Measurements from ENCODE around the gene CRISPLD2.
"Not testable (repeated sequence)": the region's sequence is repeated elsewhere in the genome, so short reads cannot be mapped to it uniquely, and the experiment has no call there.

The CRISPLD2 gene

DNA sequence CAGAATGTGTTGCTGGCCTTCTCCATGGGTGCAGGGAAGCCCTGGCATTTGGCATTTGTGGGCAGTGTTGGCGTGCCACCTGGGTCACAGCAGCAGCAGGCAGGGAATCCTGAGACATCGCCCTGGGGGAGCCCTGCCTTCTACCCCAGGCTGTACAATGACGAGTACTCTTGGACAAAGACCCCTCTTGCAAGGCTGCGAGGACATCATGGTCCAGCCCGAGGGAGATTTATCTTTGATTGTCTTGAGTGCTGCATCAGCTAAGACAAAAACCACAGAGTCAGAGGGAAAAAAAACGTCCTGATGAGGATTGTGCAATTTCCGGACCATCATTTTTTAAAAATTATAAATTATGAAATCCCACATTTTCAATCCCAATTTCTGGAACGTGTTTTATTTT, 3.7 kb downstream of the CRISPLD2 start:
- DNase-seq, result no peak

DNA sequence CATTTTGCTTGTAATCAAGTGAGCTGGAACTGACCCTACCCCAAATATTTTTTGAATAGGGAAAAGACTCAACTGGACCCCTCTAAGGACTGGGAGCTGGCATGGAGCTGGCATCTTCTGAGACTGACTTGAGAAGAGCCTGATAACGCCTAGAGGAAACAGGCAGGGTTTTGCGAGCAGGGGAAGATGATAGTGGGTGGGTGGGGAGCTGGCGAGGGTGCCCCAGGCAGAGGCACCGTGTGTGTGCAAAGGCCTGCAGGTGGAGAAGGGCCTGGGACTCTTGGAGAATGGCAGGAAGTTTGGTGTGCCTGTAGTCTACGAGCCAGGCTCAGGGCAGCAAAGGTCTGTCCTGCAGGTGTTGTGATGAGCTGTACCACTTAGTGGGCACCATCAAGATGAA, 4.1 kb downstream of the CRISPLD2 start:
- no peak for DNase-seq

DNA sequence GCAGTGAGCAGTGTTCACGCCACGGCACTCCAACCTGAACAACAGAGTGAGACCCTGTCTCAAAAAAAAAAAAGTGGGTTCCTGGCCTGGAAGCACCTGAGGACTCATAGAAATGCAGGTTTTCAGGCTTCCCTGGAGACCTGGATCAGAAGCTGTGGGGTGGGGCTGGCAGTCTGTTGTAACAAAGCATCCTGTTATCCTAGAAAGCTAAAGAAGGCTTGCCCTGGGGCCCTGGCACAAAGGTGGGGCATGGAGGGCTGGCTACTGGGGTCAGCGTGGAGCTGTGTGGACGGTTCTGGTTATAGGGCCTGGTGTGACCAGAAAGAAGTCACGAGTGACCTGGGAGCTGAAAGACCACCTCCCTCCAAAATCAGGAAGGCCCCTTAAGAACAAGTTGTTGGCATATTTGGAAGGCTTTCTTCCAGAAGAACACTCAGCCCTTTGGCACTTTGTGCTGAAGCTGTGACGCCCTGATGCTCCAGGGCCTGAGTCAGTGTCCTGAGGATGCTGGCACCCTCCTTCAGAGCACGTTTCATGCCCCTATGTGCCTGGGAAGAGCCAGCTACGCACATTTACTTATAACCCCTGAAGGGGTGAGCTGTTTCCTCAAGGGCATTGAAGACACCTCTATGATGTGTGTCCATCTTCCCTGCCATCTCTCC, 6.2 kb downstream of the CRISPLD2 start:
- DNase-seq, result no peak

DNA sequence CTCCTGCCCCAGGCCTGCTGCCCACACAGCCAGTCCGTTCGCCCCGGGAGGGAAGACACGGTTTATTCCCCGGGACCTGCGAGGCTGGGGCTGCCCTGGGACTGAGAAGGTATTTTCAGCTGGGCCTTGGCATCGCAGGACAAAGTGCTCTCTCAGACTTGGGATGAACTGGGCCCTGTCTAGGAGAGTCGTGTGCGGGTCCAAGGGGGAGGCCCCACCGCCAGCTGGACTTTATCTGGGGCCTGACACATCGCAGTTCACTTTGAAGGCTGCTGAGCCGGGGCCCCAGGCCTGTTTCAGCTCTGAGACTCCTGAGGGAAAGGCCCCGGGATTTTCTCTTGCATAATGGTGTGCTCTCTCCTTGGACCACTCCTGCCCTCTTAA, 6.8 kb downstream of the CRISPLD2 start:
- no peak for DNase-seq

DNA sequence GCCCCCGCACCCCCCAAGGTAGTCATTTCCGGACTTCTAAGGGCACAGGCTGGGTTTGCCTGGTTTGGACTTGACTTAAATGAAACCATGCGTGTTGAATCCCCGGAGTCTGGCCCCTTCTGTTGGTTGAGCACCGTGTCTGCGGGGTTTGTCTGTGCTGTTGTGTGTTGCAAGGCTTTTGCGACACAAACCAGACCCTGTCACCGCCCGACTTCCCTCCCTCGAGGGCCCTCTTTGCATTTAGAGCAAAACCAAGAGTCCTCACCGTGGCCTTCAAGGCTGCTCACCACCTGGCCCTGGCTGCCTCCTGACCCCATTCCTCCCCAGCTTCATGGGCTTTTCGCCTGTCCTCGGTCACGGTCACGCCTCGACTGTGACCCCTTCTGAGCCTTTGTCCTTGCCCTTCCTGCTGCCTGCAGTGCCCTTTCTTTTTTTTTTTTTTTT, 7.4 kb downstream of the CRISPLD2 start:
- DNase-seq, result no peak

DNA sequence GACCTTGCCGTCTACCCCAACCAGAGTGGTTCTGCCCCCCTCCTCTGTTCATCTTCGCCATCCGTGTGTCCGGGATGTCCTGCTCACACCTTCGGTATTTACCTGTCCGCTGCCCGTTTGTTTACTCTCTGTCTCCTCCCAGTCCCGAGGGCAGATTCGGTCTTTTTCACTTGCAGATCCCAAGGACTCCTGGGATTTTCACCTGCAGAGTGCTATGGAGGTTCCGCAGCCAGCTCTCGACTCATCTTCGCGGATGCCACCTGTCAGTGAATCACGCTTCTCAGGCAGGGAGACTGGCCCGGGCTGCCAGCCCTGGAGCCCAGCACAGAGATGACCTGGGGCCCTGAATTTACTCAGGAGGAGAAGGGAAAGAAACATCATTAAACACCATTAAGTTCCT, 8.1 kb downstream of the CRISPLD2 start:
- no peak for DNase-seq

DNA sequence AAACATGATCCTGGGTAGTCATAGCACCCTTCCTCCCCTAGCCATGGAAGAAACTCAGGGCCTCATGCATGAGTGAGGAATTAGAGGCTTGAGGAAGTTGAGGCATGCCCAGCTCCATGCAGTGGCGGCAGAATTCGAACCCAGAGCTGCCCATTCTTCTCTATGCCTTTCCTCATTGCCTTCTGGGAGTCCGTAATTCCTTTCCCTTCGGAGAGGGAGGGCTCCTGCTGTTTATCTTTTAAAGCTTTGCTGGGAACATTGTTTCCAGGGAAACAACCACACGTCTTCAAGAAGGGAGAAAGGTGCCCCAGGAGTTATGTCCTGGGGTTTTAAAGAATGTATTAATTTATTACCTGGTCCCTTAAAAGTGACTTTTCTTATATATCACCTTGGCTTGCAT, 8.5 kb downstream of the CRISPLD2 start:
- DNase-seq, result no peak

DNA sequence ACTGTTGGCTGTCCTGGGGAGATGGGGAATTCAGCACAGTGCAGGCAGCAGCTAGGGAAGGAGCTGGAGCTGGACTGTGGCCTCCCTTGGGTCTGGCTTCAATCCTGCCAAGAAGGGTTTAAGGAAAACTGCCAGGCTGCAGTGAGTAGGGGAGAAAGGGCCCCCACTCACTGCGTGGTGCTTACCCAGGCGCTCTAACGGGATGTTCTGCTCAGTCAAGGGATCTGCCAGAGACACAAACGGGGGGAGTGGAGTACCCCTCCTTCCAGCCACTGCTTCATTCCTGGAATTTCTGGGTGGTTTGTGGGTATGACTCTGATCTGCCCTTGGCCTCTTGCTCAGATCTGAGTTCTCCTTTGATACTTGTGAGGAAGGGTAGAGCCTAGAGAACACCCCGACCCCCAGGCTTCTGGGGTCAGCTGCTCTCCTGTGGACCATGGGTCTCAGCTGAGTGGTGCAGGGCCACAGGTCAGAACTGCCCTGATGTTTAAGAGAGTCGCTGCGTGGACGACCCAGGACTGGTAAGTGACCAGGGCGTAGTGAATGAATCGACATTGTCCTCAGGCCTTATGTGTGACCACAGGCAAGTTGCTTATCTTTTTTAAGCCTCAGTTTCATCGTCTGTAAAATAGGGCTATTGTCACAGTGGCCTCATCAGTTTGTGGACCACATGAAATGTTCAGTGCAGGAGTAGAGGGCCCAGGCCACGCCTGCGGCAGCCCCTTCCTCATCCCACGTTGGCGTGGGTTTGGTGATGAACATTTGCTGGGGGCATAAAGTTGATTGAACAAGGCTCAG, 9.6 kb downstream of the CRISPLD2 start:
- DNase-seq, result no peak

DNA sequence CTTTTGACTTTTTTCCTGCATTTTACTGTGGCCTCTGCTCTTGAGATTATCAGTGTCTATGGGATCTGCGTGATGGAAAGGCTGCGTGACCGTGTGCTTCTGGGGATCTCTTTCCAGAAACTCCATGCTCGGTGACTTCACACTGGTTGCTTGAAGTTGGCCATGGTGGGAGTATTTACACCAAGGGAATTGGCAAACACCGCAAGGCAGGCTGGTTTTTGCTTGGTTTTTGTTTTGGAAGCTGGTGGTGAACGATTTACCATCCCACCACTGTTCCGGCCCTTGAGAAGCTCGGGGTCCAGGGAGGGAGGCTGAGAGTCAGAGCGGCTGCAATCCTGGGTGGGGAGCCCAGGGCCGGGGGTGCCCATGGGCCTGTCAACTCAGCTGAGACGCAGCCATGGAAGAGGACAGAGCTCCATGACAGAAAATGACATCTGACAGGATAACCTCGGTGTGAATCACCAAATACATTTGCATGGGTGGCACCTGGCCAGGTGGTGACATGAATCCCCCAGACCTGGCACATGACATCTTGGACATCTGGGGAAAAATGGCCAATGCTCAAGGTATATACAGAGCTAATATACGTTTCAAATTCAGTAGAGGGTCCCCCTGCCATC, 11.1 kb downstream of the CRISPLD2 start:
- DNase-seq, result no peak

DNA sequence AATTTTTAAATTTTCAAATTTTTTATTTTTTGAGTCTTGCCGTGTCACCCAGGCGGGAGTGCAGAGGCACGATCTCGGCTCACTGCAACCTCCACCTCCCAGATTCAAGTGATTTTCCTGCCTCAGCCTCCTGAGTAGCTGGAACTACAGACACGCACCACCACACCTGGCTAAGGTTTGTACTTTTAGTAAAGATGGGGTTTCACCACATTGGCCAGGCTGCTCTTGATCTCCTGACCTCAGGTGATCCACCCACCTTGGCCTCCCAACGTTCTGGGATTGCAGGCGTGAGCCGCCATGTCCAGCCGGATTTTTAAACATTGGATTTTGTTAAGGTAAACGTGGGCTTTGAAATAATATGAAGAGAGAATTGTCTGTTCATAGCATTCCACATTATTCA, 11.9 kb downstream of the CRISPLD2 start:
- DNase-seq, result not testable (repeated sequence)

DNA sequence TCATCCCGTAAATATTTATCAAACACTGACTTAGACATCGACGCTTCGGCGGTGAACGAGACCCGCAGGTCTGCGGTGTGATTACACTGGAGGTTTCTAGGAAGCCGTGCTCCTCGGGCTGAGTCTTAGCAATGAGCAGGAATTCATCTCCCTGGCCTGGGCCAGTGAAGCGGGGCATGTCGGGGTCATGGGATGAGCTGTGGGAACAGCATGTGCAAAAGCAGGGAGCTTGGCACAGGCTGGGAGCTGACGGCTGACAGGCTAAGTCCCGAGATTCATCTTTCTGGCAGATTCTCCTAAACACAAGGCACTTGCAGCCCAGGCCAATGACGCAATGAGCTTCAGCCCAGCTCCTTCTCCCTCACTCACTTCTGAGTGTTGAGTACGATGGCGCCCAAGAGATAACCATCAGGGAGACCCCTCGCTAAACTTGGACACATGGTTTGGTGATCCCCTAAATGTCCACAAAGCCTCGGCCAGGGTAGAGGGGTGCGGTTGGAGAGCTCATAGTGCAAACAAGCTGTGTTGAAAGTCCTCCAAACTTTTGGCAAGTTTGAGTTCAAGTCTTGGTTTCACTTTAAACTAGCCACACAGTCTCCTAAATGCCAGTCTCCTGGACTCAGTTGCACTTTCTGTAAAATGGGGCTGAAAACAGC, 12.8 kb downstream of the CRISPLD2 start:
- no peak for DNase-seq

DNA sequence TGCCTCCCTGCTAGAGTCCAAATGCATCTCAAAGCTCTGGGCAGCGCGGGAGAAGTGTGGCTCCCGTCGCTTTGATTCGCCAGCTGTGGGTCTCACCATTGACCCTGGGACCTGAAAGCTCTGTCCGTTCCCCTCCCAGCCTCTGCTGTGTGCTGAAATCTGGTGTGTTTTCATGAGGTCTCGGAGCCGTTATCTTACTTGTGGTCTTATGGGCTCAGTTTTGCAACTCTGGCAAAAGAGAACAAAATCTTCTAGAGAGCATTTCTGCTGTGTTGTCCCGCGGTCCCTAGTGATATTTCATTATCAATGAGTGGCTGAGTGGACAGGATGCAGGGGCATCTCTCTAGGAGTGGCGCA, 13.3 kb downstream of the CRISPLD2 start:
- DNase-seq, result no peak

DNA sequence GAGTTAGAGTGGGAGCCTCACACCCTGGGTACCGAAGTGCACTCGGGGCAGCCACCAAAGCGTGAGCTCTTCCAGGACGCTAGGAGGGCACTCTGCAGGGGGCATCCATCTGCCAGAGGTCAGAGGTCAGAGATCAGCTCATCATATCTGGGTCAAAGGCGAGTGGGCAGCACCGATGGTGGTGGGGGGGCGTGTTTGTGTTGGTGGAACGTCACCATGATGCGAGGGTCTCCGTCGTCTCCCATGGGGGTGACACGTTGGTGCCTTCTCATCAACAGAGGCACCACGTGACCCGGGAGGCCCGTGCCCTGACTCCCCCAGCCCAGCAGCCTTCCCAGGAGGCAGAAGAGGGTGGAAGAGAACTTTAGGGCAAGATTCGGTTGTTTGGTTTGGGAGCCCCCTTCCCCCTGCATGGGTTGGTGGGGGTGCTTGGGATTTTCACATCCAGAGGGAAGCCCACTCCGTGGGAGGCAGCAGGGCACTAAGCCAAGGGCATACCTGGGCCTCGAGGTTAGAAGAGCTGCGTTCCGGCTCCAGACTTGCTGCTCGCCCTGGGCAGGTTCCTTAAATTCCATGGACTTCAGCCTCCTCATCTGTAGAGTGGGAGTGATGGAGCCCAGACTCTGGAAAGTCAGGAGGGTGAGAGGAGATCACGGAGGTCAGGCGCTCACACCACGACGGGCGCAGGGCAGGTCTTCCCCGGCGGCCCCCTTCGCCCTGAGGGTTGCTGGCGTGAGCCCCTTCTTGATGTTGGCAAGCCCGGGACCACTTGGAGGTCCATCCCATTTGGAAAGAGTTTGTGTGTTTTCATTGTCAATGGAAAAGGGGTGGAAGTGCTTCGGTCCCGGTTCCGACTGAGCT, 14.0 kb downstream of the CRISPLD2 start:
- no peak for DNase-seq

DNA sequence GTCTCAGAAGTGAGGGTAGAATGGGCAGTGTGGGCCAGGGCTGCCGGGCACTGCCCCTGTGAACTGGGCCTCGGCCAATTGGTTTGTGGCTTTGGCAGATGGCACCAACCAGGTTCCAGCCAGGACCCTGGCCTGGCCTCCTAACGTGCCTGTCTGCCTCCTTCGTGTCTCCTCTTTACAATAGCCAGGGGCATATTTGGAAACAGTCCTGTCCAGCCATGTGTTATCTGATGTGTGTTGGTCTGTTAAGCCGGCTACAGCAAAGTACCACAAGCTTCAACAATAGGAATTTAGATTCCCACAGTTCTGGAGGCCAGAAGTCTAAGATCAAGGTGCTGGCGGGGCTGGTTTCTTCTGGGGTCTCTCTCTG, 14.6 kb downstream of the CRISPLD2 start:
- no peak for DNase-seq

DNA sequence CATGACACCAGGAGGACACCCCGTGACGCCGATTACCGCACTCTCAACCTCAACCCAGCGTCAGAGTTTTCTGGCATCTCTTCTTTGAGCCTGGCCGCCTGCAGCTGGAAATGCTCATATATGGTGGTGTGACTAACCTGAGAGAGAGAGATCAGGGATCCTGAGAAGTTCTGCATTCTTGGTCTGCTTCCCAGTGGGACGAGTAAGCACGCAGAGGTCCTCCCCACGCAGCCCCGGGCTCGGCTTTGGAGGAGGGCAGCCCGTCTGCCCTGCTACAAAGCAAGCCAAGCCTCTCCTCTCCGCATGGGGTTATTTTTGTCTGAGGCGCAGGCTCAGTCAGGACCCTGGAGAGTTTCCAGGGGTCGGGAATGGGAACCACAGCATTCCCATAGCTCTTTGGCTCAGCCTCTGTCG, 16.5 kb downstream of the CRISPLD2 start:
- no peak for DNase-seq

DNA sequence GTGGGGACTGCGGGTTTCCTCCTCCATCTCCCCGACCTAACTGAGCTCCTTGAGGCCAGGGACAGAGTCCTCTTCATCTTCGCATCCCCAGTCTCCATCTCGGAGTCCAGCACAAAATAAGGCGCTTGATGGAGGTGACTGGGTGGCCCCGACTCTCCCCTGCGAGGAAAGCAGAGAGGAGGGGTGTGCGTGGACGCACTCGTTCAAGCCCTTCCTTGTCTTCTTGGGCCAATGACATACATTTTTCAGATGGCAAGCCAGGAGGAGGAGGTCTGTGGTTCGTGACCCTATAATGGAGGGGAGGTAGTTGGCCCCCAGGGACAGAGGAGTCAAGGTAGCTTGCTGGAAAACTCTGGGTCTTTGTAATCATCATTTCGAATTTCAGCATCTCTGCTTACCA, 17.2 kb downstream of the CRISPLD2 start:
- no peak for DNase-seq

DNA sequence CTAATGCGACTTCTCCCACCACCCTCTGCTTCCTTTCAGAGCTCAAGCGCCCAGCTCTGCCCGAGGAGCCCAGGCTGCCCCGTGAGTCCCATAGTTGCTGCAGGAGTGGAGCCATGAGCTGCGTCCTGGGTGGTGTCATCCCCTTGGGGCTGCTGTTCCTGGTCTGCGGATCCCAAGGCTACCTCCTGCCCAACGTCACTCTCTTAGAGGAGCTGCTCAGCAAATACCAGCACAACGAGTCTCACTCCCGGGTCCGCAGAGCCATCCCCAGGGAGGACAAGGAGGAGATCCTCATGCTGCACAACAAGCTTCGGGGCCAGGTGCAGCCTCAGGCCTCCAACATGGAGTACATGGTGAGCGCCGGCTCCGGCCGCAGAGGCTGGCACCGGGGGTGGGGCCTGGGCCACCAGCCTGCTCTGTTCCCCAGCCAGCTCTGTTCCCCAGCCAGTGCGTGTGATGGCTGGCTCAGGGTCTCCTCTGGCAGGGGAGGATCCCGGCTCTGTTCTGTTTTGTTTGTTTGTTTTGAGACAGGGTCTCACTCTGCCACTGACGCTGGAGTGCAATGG, 18.7 kb downstream of the CRISPLD2 start:
- DNase-seq, result no peak

DNA sequence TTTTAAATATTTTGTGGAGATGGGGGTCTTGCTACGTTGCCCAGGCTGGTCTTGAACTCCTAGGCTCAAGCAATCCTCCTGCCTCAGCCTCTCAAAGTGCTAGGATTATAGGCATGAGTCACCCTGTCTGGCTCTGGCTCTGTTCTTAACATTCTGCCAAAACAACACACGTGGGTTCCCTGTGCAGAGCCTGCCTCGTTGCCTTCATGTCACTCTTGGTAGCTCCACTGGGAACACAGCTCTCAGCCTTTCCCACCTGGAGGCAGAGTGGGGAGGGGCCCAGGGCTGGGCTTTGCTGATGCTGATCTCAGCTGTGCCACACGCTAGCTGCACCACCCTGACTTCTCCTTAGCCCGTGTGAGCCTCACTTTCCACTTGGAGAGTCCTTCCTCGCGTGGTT, 19.3 kb downstream of the CRISPLD2 start:
- DNase-seq, result no peak

DNA sequence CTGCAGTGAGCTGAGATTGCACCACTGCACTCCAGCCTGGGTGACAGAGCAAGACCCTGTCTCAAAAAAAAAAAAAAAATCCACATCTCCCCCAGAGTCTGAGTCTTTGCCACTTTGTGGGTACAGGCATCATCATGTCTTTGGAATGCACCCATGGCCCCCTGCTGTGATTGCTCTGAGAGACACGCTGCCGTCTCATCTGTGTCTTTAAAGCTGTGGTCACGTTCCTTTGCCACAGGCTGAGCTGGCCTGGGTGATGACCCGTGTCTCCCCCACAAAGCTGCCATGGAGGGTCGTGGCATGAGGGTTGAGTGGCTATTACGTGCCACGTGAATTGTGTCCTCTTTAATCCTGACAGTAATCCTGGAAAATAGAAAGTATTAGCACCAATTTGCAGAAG, 20.2 kb downstream of the CRISPLD2 start:
- DNase-seq, result no peak

DNA sequence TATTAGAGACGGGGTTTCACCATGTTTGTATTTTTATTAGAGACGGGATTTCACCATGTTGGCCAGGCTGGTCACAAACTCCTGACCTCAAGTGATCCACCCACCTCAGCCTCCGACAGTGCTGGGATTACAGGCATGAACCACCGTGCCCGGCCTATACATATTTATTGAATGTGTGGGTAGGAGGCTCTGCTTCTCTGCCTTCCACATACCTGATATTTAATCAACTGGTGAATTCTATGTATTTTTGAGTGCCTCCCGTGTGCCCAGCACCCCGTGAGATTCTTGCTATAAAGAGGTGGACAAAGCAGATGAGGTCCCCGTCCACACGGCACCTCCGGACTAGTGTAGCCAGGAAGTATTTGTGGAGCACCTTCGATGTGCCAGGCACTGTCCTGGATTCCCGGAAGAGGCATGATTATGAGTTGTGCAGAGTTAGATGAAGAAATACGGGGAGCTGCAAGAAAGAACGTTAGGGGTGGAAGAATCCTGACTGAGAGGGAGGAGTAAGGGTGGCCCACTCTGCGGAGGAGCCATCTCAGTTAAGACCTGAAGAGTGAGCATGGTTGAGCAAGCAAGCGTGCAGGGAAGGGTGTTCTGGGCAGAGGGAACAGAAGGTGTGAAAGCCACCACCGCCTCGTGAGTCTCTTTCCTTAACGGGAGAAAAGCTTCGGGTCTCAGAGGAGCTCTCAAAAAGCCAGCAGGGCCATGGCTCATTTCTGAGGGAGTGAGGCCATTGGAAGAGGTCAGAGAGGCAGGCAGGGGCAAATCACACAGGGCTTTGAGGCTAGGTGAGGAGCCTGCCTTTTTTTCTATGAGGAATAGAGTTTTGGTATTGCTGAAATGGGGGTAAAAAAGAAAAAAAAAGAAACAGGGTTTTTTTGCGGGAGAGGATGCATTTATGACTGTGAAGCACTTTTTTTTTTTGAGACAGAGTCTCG, 21.2 kb downstream of the CRISPLD2 start:
- no peak for DNase-seq

DNA sequence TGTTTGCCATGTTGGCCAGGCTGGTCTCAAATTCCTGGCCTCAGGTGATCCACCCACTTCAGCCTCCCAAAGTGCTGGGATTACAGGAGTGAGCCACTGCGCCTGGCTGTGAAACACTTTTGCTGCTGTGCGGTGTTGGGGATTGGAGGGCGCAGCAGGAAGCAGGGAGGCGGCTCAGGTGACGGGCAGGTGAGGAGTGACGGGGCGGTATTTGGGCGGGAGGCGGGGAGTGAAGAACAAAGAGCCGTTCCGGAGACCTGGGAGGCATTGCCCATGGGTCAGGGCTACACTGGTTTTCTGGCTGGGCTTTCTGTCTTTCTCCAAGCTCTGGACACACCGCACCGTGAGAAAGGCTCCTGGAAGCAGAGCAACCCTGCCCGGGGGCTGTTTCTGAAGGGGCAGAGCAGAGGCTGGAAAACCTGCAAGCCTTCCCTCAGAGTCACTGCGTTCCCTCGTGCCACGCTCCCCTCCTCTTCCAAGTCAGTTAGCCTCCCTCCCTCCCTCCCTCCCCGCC, 22.1 kb downstream of the CRISPLD2 start:
- no peak for DNase-seq

Measured in NCI-H1694 (cell line).